Globus pallidus (tissue), 1 donor: ENCODE measurements around the gene SYT9.

ENCODE experiments used
- DNase-seq: peaks from one replicate; pipeline ENCODE4 v3.0.0-alpha.2; 2015; ENCODE audit warnings: low spot score

SYT9 gene

DNA sequence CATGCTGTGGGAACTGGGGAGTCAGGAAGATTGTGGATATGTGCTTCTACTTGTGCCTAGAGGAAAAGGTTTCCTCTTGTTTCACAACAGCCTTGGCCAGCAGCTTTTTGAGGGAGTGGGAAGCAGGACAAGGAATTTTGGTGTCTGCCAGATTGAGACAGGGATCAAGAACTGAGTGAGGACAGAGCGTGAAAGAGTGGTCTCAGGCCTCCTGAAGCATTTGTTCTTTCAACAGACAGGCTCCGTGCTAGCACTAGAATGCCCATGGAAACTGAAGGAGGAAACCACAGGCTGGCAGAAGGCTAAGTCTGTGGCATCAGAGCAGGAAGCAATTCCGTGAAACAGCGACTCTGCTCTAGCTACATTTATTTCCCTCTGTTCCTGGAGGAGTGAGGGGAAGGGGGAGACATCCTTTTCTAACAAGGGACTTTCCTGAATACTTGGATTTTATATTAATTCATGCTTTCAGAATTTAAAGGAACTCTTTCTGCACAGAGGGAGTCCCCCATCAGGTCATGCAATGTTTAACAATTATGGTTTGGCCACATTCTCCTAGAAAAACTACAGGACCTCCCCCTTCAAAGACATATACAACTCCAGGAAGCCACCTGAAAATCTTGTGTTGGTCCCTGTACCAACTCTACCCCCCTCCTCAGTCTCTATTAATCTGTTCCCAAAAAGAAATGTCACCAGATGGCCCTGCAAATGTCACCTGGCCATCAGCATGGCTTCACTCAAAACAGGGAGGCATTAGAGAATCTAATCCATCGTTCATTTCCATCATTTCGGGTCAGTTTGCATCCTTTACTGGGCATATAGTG, 96.1 kb downstream of the SYT9 start:
- DNase-seq, result no peak

DNA sequence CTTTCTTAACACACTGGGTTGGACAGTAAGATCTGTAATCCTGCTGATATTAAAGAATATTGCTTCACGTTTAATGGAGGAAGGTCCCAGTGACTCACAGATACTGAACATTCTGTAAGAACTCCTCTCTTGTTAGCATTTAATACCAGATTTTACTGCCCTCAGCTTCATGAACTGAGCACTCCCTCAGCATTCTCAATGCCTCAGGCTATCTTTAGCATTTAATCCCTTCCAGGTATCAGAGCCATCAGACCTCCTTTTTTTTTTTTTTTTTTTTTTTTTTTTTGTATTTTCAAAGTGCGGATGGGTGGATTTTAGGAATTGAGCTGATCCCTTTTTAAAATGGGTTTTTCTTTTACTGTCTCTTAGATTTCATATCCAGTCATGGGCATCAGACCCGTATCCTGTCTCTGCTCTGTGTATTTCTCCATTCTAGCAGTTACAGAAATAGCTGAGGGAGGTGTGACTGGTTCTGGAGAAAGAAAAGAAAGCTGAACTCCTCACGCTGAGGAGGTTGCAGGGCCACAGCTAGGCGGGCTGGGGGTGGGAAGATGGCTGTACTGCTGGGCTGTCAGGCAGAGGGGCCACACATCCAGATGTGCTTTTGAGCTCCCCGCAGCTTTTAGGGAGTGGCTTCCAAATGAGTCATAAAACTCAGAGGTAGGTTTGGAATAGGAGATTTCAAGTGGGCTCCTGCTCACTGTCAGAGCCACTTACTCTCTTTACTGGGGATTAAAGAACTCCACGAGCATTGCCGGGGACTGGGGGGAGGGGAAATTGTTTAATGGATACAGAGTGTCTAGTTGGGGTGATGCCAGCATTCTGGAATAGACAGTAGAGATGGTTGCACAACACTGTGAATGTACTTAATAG, 97.0 kb downstream of the SYT9 start:
- DNase-seq, result no peak

DNA sequence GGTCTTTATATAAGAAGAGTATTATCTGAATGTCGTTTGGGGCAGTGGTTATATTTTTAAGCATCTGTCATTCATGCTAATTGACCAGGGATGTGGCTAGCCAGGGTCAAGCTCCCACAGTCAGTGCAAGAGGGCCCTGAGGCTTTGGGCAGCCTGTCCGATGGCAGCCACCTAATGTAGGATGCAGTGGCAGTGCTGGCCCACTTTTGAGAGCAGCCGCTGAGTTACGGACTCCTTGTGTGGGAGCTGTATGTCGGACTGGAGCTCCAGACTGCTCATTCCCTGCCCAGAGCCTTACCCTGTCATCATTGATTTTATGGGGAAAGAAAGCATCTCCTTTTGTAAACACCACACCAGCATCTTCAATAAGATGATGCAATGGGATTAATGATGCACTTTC, 99.5 kb downstream of the SYT9 start:
- no peak for DNase-seq

DNA sequence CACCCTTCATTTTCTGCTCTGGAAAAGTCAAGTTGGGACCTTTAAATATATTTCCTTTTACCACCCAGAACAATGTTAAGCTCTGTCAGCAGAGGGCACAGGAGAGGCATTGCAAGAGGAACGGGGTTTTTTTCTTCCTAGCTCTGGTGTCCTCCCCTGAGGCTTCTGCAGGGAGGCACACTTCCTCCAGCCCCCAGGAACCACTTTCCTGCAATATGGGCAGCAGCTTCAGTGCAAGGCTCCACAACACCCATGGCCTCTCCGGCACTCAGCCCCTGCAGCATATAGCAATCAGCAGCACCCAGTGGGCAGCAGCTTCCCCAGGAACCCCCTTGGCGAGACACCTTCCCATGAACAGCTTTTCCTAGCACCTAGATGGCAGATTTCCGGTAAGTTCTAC, 101.4 kb downstream of the SYT9 start:
- peak; percentile 11 for DNase-seq

DNA sequence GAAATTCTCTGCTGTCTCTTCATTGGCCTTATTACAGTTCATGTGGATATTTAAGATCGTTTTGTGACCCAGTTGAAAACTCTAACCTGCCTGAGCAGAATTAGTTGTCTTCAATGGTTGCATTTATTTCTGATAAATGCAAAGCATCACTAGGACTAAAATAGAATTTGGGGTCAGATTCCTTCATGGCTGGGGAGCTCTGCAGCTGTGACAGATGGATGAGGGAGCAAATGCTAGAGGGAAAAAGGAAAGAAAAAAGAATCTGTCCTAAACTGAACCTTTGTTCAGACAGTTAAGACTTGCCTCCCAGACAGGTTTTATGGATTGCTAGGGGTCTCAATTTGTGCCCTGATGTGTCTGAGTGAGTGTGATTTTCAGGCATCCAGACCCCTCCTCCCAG, 113.0 kb downstream of the SYT9 start:
- DNase-seq, result peak; percentile 8

DNA sequence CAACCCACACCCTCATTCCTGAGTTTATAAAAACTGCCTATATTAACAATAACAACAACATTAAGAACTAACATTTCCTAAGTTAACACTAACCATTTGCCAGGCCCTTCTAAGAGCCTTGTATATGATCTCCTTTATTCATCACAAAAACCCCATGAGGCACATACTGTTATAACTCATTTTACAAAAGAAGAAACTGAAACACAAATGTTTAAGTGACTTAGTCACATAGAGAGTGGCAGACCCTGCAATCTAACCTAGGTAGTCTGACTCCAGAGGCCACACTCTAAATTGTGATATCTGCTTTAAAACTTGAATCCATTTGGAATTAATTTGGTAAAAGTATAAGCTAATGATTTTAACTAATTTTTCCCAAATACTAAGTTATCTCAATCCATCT, 116.1 kb downstream of the SYT9 start:
- no peak for DNase-seq

DNA sequence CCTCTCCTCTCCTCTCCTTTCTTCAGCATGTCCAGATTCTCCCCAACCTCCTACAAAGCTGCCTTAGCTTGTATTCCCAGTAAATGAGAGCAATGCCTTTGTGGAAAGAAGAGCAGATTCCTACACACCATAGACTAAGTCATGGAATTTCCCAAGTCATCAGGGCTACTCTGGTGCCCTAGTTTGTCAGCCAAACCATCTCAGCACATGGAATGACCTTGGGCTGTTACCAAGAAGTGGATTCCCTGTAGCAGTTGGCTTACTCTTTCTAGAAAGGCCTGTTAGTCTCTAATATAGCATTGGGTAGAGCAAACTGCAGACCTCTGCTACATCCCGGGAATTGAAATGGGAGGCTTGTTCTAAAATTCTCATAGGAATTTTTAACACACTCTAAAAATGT, 124.7 kb downstream of the SYT9 start:
- DNase-seq, result no peak

DNA sequence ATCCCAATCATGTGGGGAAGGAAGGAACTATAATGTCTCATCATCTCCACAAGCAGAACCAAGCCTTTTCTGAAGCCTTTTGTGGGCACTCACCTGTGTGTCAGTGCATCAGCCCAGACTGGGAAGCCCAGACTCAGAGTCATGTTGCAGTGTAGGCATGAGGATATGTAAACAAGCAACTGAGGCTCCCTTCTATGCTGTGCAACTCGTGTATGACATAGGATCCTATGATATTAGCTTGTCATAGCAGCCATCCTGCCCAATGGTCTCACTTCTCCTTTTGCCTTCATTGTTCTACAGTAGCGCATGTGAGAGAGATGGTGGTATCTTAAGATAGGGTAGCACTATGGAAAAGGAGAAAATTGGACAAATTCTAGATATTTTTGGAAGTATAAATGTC, 130.2 kb downstream of the SYT9 start:
- no peak for DNase-seq

DNA sequence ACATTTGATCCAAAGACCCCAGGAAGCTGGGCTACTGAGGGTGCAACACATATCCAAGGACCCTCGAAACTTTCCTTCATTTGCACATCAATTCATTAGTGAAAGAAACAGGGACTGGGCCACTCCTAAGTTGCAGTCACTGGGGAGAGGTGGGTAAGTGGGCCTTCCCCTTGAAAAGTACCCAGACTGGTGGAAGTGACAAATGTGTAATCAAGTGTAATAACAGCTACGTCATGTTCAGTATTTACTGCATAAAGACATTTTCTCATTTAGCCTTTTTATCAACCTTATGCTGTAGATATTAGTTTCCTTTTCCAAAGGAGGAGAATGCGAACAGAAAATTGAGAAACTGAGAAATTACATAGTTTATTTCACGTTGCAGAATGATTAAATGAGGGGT, 131.7 kb downstream of the SYT9 start:
- no peak for DNase-seq

DNA sequence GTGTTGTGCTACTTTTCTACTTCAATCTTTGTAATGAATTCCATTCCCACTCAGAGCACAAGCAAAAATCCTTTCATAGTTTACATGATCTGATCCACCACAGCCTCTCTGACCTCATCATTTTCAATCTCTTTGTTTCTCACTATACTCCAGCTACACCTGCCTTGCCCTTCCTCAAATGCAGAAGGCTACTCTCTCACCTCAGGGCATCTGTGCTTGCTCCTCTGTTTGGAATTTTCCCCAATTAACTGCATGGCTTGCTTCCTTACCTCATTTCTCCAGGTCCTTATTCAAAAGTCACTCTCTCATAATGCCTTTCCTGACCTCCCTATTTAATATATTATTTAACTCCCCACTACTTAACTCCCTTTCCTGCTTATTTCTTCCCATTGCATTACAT, 133.0 kb downstream of the SYT9 start:
- DNase-seq, result no peak

DNA sequence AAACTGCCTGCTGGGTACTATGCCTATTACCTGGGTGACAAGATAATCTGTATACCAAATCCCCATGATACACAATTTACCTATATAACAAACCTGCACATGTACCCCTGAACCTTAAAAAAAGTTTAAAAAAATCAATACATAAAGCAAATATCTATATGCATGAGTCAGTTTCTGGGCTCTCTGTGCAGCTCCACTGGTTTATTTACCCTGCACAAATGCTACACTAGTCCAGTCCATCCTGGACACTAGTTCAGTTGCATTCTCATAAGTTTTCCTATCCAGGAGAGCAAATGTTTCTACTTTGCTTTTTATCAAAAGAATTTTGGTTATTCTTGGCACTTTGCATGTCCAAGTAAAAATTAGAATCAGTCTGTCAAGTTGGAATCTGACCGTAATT, 133.8 kb downstream of the SYT9 start:
- no peak for DNase-seq

DNA sequence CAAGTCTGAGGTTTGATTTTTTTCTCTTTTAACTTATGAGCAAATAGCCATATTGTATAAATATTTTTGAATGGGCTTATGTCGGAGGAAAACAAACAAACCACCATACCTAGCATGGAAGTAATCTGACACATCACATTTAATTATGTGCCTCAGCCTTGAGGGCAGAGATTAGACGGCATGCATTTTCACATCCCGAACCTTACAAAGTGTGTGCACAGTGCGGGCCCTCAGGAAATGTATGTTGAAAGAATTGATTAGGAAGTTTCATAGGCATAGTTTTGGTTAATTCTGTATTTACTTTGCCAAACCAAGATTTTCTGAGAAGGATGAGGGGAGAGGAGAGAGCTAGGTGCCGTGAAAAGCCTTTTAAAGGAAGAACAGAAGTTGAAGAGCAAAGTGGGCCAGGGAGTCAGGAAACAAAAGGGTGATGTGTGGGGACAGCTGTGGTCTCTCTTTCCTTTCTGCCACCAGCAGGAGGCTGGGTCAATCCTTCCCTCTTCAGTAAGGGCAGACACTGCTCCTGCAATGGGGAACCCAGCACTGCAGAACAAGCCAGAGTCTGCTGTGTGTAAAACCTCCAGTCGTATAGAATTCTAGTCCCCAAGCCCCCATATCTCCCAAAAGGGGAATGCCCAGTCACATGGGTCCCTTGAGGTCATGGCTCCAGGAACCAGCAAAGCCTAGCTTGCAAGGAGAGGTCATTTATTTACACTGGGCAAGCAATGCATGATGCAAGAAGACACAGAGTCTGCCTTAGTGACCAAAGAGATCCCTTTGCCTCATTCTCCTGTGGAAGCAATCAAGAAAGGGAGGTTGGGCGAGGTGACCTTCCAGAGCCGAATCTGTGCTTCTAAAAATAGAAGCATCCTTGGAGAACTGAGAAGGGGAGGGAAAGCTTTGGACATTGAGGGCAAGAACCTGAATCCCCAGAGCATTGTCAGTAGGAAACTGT, 162.5 kb downstream of the SYT9 start:
- no peak for DNase-seq

DNA sequence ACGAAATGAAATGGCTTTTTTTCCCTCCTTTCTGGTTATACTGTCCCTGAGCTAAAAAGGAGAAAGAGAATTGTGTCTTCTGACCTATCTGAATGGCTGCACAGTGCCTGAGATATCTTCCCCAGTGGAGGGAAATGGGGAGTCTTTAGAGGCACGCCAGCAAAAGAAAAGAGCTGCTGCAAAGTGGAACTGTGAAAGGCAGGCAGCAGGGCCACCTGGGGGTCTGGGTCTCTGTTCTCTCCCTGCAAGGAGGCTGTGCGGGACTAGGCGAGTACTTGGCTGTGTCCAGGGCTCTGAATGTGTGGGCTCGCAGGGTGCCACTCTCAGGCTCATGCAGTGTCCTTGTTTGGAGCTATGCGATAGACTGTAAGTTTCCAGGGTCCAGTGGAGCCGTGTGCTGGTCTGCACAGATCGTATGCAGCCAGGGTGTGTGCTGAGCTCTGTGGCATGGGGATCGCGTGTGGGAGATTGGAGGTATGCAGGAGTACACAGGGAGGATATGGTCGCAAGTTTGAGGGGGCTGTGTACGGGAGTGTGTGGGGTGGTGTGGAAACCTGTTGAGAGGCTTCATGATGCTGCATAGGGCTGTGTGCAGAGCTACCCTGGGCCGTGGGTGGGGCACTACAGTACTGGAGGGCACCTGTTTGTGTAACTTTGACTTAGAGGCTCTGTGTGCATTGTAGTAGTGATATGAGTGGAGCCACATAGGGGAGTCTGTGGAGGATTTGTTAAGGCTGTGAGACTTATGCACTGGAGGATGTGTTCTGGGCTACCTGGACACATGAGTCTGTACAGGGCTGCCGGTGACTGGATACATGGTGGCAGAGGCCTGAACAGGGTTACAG, 163.5 kb downstream of the SYT9 start:
- no peak for DNase-seq

DNA sequence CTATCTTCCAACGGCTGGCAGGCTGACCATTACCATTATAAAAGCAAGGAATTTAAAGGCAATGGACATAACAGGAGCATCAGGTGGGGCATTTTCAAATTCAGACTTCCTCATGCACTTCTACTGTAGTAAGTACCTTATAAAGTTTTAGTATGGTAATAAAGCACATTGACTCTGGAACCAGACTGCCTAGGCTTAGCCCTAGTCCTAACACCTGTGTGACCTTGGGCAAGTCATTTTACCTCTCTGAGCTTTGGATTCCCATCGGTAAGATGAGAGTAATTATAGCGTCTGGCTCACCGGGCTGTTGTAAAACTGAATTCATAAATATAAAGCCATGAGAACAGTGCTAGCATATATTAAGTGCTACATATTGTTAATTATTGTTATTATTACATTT, 164.4 kb downstream of the SYT9 start:
- DNase-seq, result no peak

DNA sequence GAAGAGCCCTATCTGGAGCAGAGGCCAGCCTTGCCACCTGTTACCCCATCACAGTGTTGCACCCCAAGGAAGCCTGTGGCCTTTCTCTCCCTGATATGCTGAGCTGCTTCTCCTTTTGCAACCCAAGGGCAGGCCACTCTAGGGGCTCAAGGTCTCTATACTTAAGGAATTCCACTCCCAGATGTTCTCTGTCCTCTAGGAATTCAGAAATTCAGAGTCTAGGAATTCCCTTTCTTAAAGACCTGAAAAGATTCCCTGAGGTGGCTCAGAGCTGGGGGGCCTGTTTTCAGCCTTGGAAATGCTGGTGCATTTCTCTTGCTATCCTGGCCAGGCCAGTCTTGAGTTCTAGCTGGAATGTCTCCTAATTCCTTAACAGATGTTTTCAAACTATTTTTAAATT, 165.6 kb downstream of the SYT9 start:
- DNase-seq, result no peak

DNA sequence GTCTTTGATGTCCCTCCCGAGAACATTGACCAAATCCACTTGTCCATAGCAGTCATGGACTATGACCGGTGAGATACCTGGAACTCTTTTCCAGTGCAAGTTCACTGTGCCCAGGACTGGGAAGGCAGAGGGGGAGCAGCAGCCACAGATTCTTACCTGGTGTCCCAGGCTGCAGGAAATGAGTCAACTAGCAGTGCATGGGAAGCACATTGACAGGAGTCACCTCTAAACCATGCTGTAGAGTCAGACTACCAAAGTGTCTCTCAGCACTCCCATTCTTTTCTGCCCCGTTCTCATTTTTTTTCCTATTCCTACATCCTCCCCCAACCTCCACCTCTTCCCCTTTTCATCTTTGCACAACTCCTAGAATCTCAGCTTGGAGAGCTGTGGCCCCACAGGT, 166.4 kb downstream of the SYT9 start:
- no peak for DNase-seq

DNA sequence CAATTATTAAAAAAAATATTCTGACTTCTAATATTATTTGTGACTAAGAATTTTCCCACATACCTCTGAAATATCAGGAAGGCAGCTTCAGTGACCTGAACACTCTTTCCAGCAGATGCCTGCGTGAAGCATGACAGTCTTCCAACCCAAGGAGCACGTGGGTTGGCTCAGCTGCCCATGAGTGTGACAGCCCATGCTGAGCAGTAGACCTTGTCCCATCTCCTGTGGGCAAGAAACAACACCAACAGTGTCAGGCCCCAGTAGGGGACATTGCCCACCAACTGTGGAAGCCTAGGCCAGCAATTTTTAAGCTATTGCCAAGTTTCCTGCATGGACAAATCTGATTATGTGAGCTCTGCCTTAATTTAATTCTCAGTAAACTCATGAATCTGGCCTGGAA, 167.2 kb downstream of the SYT9 start:
- DNase-seq, result no peak

DNA sequence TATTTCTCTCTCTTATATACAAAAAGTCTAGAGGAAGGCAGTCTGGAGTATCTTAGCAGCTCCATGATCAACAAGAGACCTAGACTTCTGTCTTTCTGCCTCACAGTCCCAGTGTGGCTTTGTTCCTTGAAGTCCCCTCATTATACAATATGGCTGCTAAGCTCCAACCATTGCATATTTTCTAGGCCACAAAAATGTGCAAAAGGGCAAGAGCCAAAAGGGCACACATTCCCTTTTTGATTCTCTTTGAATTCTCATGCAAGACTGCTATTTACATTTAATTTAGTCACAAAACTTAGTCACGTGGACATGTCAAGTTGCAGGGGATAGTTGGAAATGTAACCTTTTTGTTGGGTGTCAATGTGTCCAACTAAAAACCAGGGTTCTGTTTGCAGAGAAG, 169.4 kb downstream of the SYT9 start:
- DNase-seq, result no peak

DNA sequence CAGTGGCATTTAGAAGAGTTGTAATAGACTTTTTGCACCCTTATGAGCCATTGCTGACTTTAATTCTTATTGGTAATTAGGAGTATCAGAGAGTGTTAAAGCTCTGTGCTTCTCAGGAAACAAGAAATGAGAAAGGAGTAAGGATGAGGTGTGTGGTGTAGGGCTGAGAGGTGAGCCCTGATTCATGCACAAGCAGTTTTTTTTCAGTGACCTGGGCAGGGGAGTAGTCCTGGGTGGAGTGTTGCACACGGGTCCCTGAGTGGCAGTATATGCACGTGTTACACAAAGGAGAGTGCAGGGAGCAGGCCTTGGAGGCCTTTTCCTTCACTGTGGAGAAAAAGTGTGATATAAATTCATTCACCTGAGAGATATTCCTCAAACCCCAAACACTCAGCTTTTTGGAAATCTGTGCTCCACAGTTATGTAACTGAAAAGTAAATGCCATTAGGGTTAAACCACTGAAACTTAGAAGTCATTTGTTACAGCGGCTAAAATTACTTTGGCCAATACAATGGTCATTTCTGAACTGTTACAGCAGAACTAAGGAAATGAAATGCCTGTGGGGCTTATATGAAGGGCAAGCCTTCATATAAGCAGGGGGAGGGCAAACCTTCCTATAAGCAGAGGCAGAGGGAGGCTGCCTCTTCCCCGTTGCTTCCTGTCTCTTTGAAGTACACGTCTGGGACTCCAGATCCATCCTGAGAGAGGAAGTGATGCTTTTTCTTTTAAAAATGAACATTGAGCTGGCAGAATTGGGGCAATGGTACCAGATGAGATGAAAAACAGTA, 171.0 kb downstream of the SYT9 start:
- no peak for DNase-seq

DNA sequence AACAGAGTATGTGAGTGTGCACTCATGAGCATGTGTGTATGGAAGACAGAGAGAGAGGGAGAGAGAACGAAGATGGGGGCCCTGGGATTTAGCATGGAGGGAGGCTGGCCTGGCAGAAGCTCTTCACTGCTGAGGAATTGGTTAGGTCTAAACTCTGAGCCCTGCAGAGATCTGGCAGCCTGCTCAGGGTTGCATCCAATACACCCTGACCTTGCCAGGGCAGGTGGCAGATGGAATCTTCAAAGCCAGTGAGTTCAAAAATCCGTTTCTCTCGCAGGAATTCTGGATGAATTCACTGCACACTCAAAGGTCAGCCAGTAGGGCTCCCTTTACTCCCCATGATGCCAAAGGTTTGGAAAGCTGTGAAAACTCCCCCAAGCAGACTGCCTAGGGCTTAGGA, 172.2 kb downstream of the SYT9 start:
- no peak for DNase-seq

DNA sequence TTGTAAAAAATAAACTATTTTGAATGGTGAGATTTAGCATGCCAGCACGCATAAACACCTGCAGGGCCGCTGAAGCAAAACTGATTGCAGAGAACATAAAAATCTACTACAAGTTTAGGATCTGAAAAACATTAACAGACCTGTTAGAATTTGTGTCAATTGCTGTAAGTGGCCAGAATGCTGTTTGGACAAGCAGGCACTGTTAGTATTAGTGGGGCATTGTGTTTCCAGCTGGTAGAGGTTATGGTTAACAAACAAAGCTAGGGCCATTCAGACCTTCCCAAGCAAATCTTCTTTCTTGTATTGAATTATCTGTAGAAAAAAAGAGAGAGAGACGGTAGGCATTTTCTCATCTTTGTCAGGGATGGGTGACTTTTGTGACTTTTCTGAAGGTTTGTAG, 176.0 kb downstream of the SYT9 start:
- no peak for DNase-seq
